CD4-positive, alpha-beta T cell treated with Interleukin-12 subunit alpha and Interleukin-12 subunit beta, for 1 hour (primary cell): Measurements from ENCODE around the gene C12orf43.

Experiments
- DNase-seq: peaks from one replicate; pipeline ENCODE4 v3.0.0-alpha.2; 2020

The C12orf43 gene

DNA sequence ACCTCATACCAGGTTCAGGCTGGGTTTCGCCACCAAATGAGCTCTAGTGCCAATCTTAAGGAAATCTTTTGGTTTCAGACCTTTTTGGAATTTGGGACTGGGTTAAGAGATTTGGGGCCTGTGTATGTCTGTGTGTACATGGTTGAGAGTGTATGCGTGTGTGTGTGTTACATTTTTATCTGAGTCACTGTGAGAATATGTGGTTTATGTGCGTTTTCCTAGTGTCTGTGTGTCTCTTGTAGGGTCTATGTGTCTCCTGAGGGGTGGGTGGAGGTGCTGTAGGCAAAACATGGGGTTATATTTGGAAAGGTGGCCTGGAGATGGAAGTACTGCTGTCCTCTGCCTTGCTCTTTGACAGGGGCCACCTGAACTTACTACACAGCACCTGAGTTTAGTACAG, 17.9 kb downstream of the C12orf43 start:
- DNase-seq, result no peak

DNA sequence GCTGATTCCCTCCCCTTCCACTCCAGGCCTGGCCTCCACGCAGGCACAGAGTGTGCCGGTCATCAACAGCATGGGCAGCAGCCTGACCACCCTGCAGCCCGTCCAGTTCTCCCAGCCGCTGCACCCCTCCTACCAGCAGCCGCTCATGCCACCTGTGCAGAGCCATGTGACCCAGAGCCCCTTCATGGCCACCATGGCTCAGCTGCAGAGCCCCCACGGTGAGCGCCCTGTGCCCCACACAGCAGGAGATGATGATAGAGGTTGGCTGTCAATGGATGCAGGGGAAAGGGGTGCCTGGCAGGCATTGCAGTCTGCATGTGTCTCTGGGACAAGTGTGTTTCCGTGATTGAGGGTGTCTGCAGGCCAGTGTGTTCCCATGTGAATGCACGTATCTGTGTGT, 18.8 kb downstream of the C12orf43 start:
- no peak for DNase-seq

GRCh38 chr12:120996133-120996746, 20.0 kb downstream of the C12orf43 start:
- DNase-seq, result no peak

GRCh38 chr12:120994589-120995337, 21.5 kb downstream of the C12orf43 start:
- DNase-seq, result no peak

DNA sequence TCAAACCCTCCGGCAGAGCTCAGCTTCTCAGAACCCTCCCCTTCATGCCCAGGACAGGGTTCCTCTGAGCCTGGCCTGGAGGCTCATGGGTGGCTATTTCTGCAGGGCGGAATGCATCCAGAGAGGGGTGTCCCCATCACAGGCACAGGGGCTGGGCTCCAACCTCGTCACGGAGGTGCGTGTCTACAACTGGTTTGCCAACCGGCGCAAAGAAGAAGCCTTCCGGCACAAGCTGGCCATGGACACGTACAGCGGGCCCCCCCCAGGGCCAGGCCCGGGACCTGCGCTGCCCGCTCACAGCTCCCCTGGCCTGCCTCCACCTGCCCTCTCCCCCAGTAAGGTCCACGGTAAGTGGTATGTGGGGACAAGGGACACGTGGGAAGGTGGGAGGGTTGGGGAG, 22.2 kb downstream of the C12orf43 start:
- no peak for DNase-seq

- DNase-seq, result no peak
Observed at GRCh38 chr12:120993496-120993895, 22.8 kb downstream of the C12orf43 start.

DNA sequence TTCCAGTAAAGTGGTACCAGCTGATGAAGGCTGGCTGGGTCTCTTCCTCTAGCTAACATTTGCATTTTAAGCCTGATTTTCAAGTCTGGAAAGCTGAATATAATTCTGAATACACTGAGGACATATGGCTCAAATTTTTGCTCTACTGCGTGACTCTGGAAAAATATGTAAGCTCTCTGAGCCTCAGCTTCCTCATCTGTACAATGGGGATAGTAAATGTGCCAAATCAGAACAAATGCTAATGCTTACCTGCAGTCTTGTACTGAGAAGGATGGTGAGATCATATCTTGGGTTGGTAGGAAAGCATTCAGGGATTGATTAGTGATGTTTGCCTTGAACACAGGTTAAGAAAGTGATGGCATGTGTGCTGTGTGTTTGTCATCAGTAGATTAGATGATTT, 23.3 kb downstream of the C12orf43 start:
- DNase-seq, result no peak

DNA sequence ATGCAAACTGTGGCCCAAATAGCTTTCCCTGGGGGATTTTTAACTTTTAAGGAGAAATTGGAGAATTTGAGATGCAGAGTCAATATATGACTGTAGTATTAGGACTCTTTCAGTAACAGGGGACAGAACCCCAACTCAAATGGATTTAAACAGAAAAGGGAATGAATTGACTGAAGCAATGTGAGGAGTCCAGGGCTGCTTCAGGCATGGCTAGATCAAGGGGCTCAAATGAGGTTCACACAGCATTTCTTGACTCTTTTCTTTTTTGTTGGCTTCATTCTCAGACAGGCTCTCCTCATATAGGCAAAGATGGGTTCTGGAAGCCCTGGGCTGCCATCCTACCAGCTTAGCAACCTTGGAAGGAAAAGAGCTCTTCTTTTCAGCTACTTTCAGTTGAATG, 24.3 kb downstream of the C12orf43 start:
- no peak for DNase-seq

- no peak for DNase-seq
Observed at GRCh38 chr12:120990487-120991055, 25.7 kb downstream of the C12orf43 start.

GRCh38 chr12:120989687-120990086, 26.6 kb downstream of the C12orf43 start:
- DNase-seq, result no peak

GRCh38 chr12:120988658-120989057, 27.6 kb downstream of the C12orf43 start:
- DNase-seq, result no peak

DNA sequence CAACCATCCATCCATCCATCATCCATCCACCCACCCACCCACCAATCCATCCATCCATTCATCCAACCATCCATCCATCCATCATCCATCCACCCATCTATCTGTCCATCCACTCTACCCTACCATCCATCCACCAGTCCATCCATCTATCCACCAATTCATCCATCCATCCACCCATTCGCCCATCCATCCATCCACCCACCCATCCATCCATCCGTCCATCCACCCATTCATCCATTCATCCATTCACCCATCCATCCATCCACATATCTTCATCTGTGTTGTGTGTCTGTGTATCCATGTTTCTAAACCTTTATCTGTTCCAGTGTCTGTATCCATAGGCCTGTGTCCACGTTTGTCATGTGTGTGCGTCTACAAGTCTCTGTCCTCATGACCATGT, 28.1 kb downstream of the C12orf43 start:
- DNase-seq, result no peak

- DNase-seq, result no peak
Observed at GRCh38 chr12:120984351-120984898, 31.9 kb downstream of the C12orf43 start.

GRCh38 chr12:120983759-120984158, 32.5 kb downstream of the C12orf43 start:
- DNase-seq, result no peak

DNA sequence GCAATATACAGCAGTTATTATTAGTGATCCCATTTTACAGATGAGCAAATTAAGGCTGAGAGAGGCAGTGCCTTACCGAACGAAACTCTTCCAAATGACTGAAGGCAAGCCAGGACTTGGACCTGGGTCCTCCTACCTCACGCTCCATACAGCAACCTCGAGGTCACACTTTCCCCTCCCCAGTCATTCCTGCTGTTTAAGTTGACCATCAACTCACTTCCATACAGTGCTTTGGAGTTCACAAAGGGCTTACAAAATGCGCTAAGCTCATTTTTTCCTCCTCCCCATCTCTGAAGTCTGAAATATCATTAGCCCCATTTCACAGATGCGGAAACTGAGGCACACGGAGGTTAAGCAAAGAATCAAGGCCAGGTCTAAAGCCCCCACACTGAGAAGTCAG, 33.6 kb downstream of the C12orf43 start:
- no peak for DNase-seq

DNA sequence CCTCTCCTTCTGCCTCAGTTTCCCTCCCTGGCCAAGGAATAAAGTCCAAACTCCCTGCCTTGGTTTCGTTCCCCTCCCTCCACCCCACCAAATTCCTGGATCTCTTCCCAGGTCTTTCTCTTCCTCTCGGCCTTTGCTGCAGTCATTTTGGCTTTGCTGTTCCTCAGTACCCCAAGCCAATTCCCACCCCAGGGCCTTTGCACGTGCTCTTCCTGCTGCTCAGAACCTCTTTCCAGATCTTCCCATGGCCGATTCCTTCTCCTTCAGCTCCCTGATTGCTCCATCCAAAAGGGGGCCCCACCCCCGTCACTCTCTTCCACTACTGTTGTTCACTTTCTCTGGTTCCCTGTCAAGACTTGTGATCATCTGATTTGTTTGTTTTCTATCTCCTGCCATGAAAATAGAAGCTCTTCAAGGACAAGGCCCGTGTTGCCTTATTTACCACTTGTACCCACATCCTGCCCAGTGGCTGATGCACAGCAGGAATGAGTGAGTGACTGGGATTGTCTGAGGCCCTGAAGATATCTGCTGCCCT, 34.8 kb downstream of the C12orf43 start:
- DNase-seq, result no peak

DNA sequence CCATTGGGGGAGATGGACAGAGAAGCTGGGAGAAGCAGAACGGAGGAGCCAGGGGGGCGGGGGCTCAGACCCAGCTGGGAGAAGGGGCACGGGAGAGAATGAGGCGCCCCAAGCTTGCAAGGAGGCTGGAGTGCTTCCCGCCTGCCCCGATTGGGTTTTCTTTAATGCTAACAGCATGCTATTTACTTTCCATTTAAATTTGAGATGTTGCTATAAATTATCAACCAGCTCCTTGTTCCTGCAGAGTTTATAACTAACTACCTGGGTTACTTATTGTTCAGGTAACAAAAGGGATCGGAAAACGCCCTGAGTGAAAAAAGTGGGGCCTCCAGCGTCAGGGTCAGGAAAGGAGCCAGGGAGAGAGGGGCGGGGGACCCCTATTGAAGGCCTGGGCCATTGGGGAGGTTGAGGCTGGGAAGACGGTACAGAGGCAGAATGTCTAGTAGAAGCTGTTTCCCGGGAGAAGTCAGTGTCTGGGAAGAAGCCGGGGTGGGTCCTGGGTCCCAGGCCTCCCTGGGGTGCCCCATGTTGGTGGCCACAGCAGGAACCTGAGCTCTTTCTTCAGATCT, 35.4 kb downstream of the C12orf43 start:
- no peak for DNase-seq

DNA sequence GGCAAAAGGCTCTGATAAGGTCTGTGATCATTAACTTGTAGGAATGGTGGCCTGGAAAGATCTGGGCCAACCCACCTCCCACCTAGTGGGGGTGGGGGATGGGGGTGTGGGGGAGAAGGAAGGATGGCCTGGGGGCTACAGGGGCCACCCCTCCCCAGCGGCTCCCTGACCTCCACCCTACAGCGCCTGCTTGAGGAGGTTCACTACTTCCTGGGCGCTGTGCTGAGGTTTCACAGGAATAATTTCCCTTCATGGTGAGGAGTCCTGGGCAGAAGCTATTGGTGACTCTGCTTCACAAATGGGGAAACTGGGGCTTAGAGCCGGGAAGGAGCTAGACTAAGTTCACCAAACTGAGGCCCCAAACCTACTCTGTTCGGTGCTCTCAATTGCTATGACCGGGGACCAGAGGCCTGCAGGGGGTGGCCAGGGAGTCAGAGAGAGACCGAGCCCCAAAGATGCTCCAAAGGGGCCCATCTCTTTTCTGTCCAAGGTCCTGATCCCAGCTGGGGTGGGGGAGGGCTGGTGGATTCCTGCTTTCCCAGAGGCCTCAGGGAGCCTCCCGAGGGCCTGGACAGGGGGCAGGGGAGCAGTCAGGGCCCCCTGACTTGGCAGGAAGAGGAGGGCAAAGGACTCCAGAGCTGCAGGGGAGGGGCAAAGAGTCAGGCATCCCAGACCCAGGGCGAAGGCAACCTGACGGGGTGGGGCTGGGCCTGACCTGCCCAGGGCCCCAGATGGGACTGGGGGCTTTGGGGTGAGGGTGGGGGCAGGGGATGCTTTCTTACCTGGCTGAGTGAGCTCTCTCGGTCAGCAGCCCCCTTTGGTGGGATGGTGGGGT, 36.2 kb downstream of the C12orf43 start:
- no peak for DNase-seq

DNA sequence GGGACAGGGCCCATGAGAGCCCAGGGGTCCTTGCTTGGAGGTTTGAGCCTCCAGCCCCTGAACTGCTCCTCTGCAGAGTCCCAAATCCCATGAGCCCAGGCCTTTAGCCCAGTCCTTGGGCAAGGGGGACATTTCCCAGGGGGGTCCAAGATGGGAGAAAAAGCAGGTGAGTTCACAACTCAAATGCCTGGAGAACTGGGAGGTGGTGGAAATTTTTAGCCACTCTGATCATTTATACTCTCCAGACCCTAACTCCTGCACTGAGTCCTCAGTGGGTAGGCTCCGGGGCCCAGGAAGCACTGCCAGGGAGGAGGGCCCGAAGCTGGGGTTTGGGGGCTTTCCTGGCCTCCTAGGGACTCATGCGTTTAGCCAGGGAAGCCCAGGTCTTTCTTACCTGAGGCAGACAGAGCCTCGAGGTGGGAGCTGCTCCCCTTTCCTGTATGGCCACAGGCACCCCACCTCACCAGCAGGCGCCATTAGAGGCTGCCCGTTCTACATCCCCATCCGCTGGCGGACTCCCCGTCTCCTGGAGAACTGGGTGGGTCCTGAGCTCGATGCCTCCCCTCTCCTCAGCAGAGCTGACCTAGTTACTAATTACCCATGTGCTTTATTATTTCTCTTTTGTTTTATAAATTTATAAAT, 36.9 kb downstream of the C12orf43 start:
- no peak for DNase-seq

GRCh38 chr12:120978296-120979219, 37.7 kb downstream of the C12orf43 start, which contains the start of gene HNF1A:
Gene HNF1A, plus strand, starts transcription at chr12:120978543. Its CDS starts 226 bp downstream, at chr12:120978769.
- no peak for DNase-seq
